ENCODE measurements around the gene FBLN1. TPM values are rescaled to one million over a fixed set of nuclear protein-coding genes. Genes with fewer than 3 reads are reported as not detected.

FBLN1 gene
- total RNA-seq, 1 experiment from 2014 or later: 183 TPM

GRCh38 chr22:45546333-45547015 lies 43.8 kb downstream of the FBLN1 start (continued):
- TF ChIP-seq STAT6 (CRISPR knock-in tag; conservative IDR thresholded peaks at IDR 0.05; ENCODE audit: low read depth): no peak
- no peak for TF ChIP-seq ZNF138 (CRISPR knock-in tag; conservative IDR thresholded peaks at IDR 0.05)
- TF ChIP-seq MLX (CRISPR knock-in tag; IDR thresholded peaks at IDR 0.05): no peak
- no peak for TF ChIP-seq HMGXB4 (CRISPR knock-in tag; IDR thresholded peaks at IDR 0.05)
- TF ChIP-seq MAX (CRISPR knock-in tag; IDR thresholded peaks at IDR 0.05): no peak
- TF ChIP-seq CREB1 (CRISPR knock-in tag; IDR thresholded peaks at IDR 0.05): no peak
- TF ChIP-seq ZNF671 (CRISPR knock-in tag; IDR thresholded peaks at IDR 0.05): no peak
- no peak for TF ChIP-seq TEAD4 (CRISPR knock-in tag; IDR thresholded peaks at IDR 0.05)
- TF ChIP-seq ZNF263 (CRISPR knock-in tag; IDR thresholded peaks at IDR 0.05; ENCODE audit: low read depth): no peak

- Mint-ChIP-seq H3K36me3 (peaks cover 72% of the 10 kb centered on the region), H3K9me3 (no peaks in the 10 kb centered on the region), H3K4me1 (0 out of 2 replicates have a peak, but pooled peaks cover 5% of the 10 kb centered on the region), H3K4me3 (no peak overlapping the region), H3K27ac (no peak overlapping the region), H3K27me3 (ENCODE audit: low read depth) (no peaks in the 10 kb centered on the region)
- POLR2A ChIA-PET: interaction anchor here (0.7 kb wide), 1 partner anchor 87 kb away, joined by 5 read pairs; no protein-coding TSS in a partner anchor
- DNase-seq (ENCODE audit: low spot score) (no peak), ATAC-seq (no peak)
- CTCF ChIA-PET: no interaction called here
- TF ChIP-seq ZNF219 (CRISPR knock-in tag; IDR thresholded peaks at IDR 0.05; ENCODE audit: borderline replicate concordance): no peak
- TF ChIP-seq ESRRA (CRISPR knock-in tag; IDR thresholded peaks at IDR 0.05; ENCODE audit: borderline replicate concordance): no peak
- no peak for TF ChIP-seq IRF2 (CRISPR knock-in tag; IDR thresholded peaks at IDR 0.05; ENCODE audit: borderline replicate concordance, low read depth)
- TF ChIP-seq ETV6 (CRISPR knock-in tag; IDR thresholded peaks at IDR 0.05): no peak
- TF ChIP-seq ZBTB21 (CRISPR knock-in tag; IDR thresholded peaks at IDR 0.05; ENCODE audit: borderline replicate concordance): no peak
- TF ChIP-seq TCF7 (CRISPR knock-in tag; IDR thresholded peaks at IDR 0.05; ENCODE audit: low read depth): no peak
- no peak for TF ChIP-seq ZNF396 (CRISPR knock-in tag; IDR thresholded peaks at IDR 0.05; ENCODE audit: borderline replicate concordance)
- TF ChIP-seq MLX (CRISPR knock-in tag; IDR thresholded peaks at IDR 0.05): no peak
- TF ChIP-seq ZNF232 (CRISPR knock-in tag; IDR thresholded peaks at IDR 0.05): no peak
- no peak for TF ChIP-seq FOXK1 (CRISPR knock-in tag; IDR thresholded peaks at IDR 0.05)
- TF ChIP-seq NR1H2 (CRISPR knock-in tag; IDR thresholded peaks at IDR 0.05): no peak
- no peak for TF ChIP-seq ZNF281 (CRISPR knock-in tag; IDR thresholded peaks at IDR 0.05)
- no peak for TF ChIP-seq ZNF512 (CRISPR knock-in tag; IDR thresholded peaks at IDR 0.05; ENCODE audit: borderline replicate concordance)
- no peak for TF ChIP-seq USF1 (CRISPR knock-in tag; IDR thresholded peaks at IDR 0.05)
- TF ChIP-seq JAZF1 (CRISPR knock-in tag; IDR thresholded peaks at IDR 0.05): no peak
- no peak for TF ChIP-seq ZMAT4 (CRISPR knock-in tag; IDR thresholded peaks at IDR 0.05)
- TF ChIP-seq HMGA2 (CRISPR knock-in tag; IDR thresholded peaks at IDR 0.05): no peak
These were observed 44.3 kb downstream of the FBLN1 start for GRCh38 chr22:45547016-45547345.
